ENCODE measurements around the gene CARD10. TPM values are rescaled to one million over a fixed set of nuclear protein-coding genes. Genes with fewer than 3 reads are reported as not detected.

CARD10 gene
- total and polyA plus RNA-seq, 2 of the 13 experiments (the other 11 are each of a cell fraction or from before 2014, with no cell fraction given), result 35.2 to 55.8 TPM

- TF ChIP-seq ZBTB40 (IDR thresholded peaks at IDR 0.05) (no peak), ZBTB40 (CRISPR knock-in tag; IDR thresholded peaks at IDR 0.05) (no peak), BCL6 (CRISPR knock-in tag; IDR thresholded peaks at IDR 0.05) (no peak), ZFY (CRISPR knock-in tag; IDR thresholded peaks at IDR 0.05) (peak; percentile 88; the same call in 1 of the 2 replicates), ZSCAN30 (CRISPR knock-in tag; IDR thresholded peaks at IDR 0.05) (no peak), ZNF552 (CRISPR knock-in tag; IDR thresholded peaks at IDR 0.05; ENCODE audit: borderline replicate concordance) (no peak), ZBTB4 (CRISPR knock-in tag; IDR thresholded peaks at IDR 0.05; ENCODE audit: borderline replicate concordance) (no peak), ZFP90 (CRISPR knock-in tag; IDR thresholded peaks at IDR 0.05; ENCODE audit: borderline replicate concordance) (0 out of 2 replicates have a peak, but pooled peaks have one; percentile 72), ZNF383 (CRISPR knock-in tag; IDR thresholded peaks at IDR 0.05; ENCODE audit: borderline replicate concordance) (no peak; the same call in 1 of the 2 replicates), ZNF512 (CRISPR knock-in tag; IDR thresholded peaks at IDR 0.05) (no peak), SCMH1 (CRISPR knock-in tag; IDR thresholded peaks at IDR 0.05; ENCODE audit: borderline replicate concordance) (no peak), ZNF280B (CRISPR knock-in tag; IDR thresholded peaks at IDR 0.05; ENCODE audit: borderline replicate concordance) (no peak)
These were observed 16.7 kb downstream of the CARD10 start (continued) for GRCh38 chr22:37502342-37503182.

Data from HepG2 (cell line).